HepG2 (cell line): ENCODE measurements around the gene ECM1. TPM values are rescaled to one million over a fixed set of nuclear protein-coding genes. Genes with fewer than 3 reads are reported as not detected.
A peak's percentile ranks its signal among the peaks of the same experiment; 100 is the strongest.

Experiments used
- GPN1 ChIP-seq: sonication (generic); formaldehyde crosslinking; IDR thresholded peaks from 2 replicates; pipeline ENCODE4 v1.5.1; 2020; ENCODE audit warnings: missing genetic modification reagents, borderline replicate concordance
- RARA ChIP-seq: IDR thresholded peaks from 2 replicates; pipeline ENCODE4 v1.6.1; 2016; ENCODE audit warnings: missing genetic modification reagents, missing compliant biosample characterization
- ZEB1 ChIP-seq: IDR thresholded peaks from 2 replicates; pipeline ENCODE4 v1.6.1; 2012; ENCODE audit warnings: mild to moderate bottlenecking, low read depth, inconsistent platforms; ENCODE audit not compliant: insufficient replicate concordance
- ZNF24 ChIP-seq: fragments of 450-650 bp; IDR thresholded peaks from 2 replicates; pipeline ENCODE4 v1.6.1; 2017; ENCODE audit warnings: antibody characterized with exemption, mild to moderate bottlenecking
- ZNF331 ChIP-seq: sonication (generic); formaldehyde crosslinking; IDR thresholded peaks from 2 replicates; pipeline ENCODE4 v1.4.0; 2020; ENCODE audit warnings: missing genetic modification reagents
- ZNF510 ChIP-seq: sonication (generic); formaldehyde crosslinking; IDR thresholded peaks from 2 replicates; pipeline ENCODE4 v1.4.0; 2020; ENCODE audit warnings: low read depth, mild to moderate bottlenecking, missing genetic modification reagents
- ZNF547 ChIP-seq: sonication (generic); formaldehyde crosslinking; IDR thresholded peaks from 2 replicates; pipeline ENCODE4 v1.5.1; 2020; ENCODE audit warnings: mild to moderate bottlenecking, missing genetic modification reagents
- ZSCAN21 ChIP-seq: sonication (generic); formaldehyde crosslinking; IDR thresholded peaks from 2 replicates; pipeline ENCODE4 v1.8.0; 2022; ENCODE audit warnings: mild to moderate bottlenecking, missing genetic modification reagents, moderate library complexity, borderline replicate concordance
- polyA plus RNA-seq, 8 experiments: library from polyadenylated mRNA; depleted of rRNA in 3 of 8; stranded (reverse) in 7 of 8; unstranded in 1 of 8; fragments of >200 nt; fragmentation: Illumina TruSeq in 4 of 8; extraction: Trizol in 4 of 8; gene quantifications; 2 replicates each; pipeline versions ENCODE4 v1.2.1 to v1.2.3, GENCODE V29; 2011 to 2016; ENCODE audit warnings: low read depth in 4 of 8, missing spikeins in 1 of 8, mixed read lengths in 1 of 8; ENCODE audit not compliant: insufficient read depth in 1 of 8
- total RNA-seq, 5 experiments: library from RNA; depleted of rRNA; stranded (reverse); fragments of >200 nt; fragmentation: Illumina TruSeq; extraction: Trizol; gene quantifications; 2 replicates each; pipeline ENCODE4 v1.2.3, GENCODE V29; 2016; ENCODE audit warnings: low read depth in 1 of 5
- TF ChIP-seq, protein P1 (sequence below): IDR thresholded peaks from 2 replicates; pipeline ENCODE4 v1.6.1; 2016; ENCODE audit warnings: low read depth, control low read depth
- TF ChIP-seq, protein P2 (sequence below): sonication (generic); formaldehyde crosslinking; IDR thresholded peaks from 2 replicates; pipeline ENCODE4 v1.4.0; 2020; ENCODE audit warnings: mild to moderate bottlenecking, missing genetic modification reagents, borderline replicate concordance
- TF ChIP-seq, protein P3 (sequence below): sonication (generic); formaldehyde crosslinking; IDR thresholded peaks from 2 replicates; pipeline ENCODE4 v1.5.1; 2020; ENCODE audit warnings: mild to moderate bottlenecking, moderate library complexity, missing genetic modification reagents
- TF ChIP-seq, protein P4 (sequence below): IDR thresholded peaks from 2 replicates; pipeline ENCODE4 v1.6.1; 2016; ENCODE audit warnings: control low read depth
- TF ChIP-seq, protein P5 (sequence below): sonication (generic); formaldehyde crosslinking; IDR thresholded peaks from 2 replicates; pipeline ENCODE4 v1.8.1; 2023; ENCODE audit warnings: mild to moderate bottlenecking, missing genetic modification reagents

ECM1 gene
- total and polyA plus RNA-seq, 2 of the 13 experiments (the other 11 are each of a cell fraction or from before 2014, with no cell fraction given), result 0.42 to 1.0 TPM

DNA sequence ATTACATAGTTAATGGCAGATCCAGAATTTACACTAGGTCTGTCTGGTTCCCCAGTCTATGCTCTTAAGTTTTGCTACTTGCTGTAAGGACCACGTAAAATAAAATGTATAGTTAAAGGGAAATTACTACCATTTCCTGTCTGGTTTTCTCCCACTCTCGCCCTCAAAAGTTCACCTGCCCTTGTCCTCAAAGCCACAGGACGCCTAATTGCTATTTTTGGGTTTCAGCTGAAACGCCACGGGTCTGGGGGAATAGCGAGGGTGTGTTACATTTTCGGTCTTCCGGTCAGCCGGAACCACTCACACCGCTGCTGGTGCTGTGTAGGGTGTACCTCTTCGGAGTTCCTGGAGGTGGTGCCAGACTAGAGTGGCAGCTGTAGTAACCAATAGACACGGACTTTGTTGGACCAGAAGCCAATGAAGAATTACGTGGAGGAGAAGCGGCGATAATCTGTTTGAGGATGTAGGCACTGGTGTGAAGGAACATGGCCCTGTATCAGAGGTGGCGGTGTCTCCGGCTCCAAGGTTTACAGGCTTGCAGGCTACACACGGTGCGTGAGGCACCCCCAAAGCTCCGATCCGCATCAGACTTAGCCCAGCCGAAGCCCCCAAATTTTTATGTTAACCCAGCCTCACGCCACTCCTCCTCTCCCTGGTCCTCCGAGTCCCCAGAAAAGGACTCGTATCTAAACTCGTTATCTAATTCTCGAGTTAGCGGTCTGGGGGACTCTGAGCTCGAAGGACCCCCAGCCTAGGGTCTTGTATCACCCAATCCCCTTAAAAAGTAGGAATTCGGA is 20.7 kb upstream of the ECM1 start, which contains the start of gene TARS2 (continued):
- TF ChIP-seq, protein P1, sequence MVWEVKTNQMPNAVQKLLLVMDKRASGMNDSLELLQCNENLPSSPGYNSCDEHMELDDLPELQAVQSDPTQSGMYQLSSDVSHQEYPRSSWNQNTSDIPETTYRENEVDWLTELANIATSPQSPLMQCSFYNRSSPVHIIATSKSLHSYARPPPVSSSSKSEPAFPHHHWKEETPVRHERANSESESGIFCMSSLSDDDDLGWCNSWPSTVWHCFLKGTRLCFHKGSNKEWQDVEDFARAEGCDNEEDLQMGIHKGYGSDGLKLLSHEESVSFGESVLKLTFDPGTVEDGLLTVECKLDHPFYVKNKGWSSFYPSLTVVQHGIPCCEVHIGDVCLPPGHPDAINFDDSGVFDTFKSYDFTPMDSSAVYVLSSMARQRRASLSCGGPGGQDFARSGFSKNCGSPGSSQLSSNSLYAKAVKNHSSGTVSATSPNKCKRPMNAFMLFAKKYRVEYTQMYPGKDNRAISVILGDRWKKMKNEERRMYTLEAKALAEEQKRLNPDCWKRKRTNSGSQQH (CRISPR knock-in tag), result peak; percentile 82; the same call in 1 of the 2 replicates
- TF ChIP-seq RARA (0 out of 2 replicates have a peak, but pooled peaks have one; percentile 16), GPN1 (CRISPR knock-in tag) (no peak), ZNF24 (0 out of 2 replicates have a peak, but pooled peaks have one; percentile 23), ZNF331 (CRISPR knock-in tag) (peak; percentile 88), ZSCAN21 (CRISPR knock-in tag) (peak; percentile 78; the same call in 1 of the 2 replicates), ZNF510 (CRISPR knock-in tag) (0 out of 2 replicates have a peak, but pooled peaks have one; percentile 57), ZEB1 (peak; percentile 74), ZNF547 (peak; percentile 55)
- TF ChIP-seq, protein P2, sequence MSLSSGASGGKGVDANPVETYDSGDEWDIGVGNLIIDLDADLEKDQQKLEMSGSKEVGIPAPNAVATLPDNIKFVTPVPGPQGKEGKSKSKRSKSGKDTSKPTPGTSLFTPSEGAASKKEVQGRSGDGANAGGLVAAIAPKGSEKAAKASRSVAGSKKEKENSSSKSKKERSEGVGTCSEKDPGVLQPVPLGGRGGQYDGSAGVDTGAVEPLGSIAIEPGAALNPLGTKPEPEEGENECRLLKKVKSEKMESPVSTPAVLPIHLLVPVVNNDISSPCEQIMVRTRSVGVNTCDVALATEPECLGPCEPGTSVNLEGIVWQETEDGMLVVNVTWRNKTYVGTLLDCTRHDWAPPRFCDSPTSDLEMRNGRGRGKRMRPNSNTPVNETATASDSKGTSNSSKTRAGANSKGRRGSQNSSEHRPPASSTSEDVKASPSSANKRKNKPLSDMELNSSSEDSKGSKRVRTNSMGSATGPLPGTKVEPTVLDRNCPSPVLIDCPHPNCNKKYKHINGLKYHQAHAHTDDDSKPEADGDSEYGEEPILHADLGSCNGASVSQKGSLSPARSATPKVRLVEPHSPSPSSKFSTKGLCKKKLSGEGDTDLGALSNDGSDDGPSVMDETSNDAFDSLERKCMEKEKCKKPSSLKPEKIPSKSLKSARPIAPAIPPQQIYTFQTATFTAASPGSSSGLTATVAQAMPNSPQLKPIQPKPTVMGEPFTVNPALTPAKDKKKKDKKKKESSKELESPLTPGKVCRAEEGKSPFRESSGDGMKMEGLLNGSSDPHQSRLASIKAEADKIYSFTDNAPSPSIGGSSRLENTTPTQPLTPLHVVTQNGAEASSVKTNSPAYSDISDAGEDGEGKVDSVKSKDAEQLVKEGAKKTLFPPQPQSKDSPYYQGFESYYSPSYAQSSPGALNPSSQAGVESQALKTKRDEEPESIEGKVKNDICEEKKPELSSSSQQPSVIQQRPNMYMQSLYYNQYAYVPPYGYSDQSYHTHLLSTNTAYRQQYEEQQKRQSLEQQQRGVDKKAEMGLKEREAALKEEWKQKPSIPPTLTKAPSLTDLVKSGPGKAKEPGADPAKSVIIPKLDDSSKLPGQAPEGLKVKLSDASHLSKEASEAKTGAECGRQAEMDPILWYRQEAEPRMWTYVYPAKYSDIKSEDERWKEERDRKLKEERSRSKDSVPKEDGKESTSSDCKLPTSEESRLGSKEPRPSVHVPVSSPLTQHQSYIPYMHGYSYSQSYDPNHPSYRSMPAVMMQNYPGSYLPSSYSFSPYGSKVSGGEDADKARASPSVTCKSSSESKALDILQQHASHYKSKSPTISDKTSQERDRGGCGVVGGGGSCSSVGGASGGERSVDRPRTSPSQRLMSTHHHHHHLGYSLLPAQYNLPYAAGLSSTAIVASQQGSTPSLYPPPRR (CRISPR knock-in tag), result peak; percentile 44; the same call in 1 of the 2 replicates
- TF ChIP-seq, protein P3, sequence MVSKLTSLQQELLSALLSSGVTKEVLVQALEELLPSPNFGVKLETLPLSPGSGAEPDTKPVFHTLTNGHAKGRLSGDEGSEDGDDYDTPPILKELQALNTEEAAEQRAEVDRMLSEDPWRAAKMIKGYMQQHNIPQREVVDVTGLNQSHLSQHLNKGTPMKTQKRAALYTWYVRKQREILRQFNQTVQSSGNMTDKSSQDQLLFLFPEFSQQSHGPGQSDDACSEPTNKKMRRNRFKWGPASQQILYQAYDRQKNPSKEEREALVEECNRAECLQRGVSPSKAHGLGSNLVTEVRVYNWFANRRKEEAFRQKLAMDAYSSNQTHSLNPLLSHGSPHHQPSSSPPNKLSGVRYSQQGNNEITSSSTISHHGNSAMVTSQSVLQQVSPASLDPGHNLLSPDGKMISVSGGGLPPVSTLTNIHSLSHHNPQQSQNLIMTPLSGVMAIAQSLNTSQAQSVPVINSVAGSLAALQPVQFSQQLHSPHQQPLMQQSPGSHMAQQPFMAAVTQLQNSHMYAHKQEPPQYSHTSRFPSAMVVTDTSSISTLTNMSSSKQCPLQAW (CRISPR knock-in tag), result peak; percentile 83
- TF ChIP-seq, protein P4, sequence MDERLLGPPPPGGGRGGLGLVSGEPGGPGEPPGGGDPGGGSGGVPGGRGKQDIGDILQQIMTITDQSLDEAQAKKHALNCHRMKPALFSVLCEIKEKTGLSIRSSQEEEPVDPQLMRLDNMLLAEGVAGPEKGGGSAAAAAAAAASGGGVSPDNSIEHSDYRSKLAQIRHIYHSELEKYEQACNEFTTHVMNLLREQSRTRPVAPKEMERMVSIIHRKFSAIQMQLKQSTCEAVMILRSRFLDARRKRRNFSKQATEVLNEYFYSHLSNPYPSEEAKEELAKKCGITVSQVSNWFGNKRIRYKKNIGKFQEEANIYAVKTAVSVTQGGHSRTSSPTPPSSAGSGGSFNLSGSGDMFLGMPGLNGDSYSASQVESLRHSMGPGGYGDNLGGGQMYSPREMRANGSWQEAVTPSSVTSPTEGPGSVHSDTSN (CRISPR knock-in tag), result peak; percentile 100
- TF ChIP-seq, protein P5, sequence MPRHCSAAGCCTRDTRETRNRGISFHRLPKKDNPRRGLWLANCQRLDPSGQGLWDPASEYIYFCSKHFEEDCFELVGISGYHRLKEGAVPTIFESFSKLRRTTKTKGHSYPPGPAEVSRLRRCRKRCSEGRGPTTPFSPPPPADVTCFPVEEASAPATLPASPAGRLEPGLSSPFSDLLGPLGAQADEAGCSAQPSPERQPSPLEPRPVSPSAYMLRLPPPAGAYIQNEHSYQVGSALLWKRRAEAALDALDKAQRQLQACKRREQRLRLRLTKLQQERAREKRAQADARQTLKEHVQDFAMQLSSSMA, result peak; percentile 62; the same call in 1 of the 2 replicates
